Measurements from ENCODE around the gene HIKESHI.

HIKESHI gene

DNA sequence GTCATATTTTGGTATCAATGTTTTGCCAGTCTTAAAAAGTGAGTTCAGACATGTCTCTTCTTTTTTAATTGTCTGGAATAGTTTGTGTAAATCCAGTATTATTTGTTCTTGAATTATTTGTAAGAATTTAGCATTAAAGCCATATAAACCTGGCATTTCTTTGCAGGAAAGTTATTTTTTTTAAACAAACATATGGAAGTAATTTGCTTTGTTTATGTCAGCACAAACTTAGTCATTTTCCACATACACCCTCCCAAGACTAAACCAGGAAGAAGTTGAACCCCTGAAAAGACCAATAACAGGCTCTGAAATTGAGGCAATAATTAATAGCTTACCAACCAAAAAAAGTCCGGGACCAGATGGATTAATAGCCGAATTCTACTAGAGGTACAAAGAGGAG is 63.5 kb downstream of the HIKESHI start:
- H3K36me3 ChIP-seq (ENCODE audit: control insufficient read depth, insufficient read depth, low read length): no peaks in the 10 kb centered on the region
- H3K4me3 ChIP-seq (ENCODE audit: low read length): no peak overlapping the region
- no peaks in the 10 kb centered on the region for H3K9me3 ChIP-seq (ENCODE audit: control insufficient read depth, low read length)
- no peaks in the 10 kb centered on the region for H3K4me1 ChIP-seq (ENCODE audit: control insufficient read depth, insufficient read depth, low read length)
- H3K27me3 ChIP-seq (ENCODE audit: control insufficient read depth, insufficient read depth, low read length): no peaks in the 10 kb centered on the region
- no peak overlapping the region for H3K9ac ChIP-seq (ENCODE audit: low read length)

DNA sequence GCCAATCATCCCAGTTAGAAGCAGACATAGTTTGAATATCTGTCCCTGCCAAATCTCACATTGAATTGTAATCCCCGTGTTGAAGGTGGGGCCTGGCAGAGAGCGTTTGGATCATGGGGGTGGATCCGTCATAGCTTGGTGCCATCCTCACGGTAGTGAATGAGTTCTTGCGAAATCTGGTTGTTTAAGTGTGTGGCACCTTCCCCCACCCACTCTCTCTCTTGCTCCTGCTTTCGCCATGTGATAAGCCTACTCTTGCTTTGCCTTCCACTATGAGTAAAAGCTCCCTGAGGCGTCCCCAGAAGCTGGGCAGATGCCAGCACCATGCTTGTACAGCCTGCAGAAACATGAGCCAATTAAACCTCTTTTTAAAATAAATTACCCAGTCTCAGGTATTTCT is 67.6 kb downstream of the HIKESHI start:
- no peaks in the 10 kb centered on the region for H3K27me3 ChIP-seq (ENCODE audit: control insufficient read depth, insufficient read depth, low read length)
- no peak overlapping the region for H3K9ac ChIP-seq (ENCODE audit: low read length)
- peaks cover 4% of the 10 kb centered on the region for H3K4me1 ChIP-seq (ENCODE audit: control insufficient read depth, insufficient read depth, low read length)
- no peaks in the 10 kb centered on the region for H3K9me3 ChIP-seq (ENCODE audit: control insufficient read depth, low read length)
- H3K4me3 ChIP-seq (ENCODE audit: low read length): no peak overlapping the region
- no peaks in the 10 kb centered on the region for H3K36me3 ChIP-seq (ENCODE audit: control insufficient read depth, insufficient read depth, low read length)

DNA sequence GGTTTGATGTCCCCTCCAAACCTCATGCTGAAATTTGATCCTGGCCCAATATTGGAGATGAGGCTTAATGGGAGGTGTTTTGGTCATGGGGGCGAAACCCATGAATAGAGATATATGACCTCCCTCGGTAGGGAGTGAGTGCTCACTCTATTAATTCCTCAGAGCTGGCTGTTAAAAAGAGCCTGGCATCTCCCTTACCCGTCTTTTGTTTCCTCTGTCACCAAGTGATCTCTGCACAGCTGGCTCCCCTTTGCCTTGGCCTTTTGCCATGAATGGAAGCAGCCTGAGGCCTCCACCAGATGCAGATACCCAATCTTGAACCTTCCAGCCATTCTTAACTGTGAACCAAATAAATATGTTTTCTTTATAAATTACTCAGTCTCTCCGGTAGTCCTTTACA is 68.1 kb downstream of the HIKESHI start:
- Histone ChIP-seq H3K36me3 (ENCODE audit: control insufficient read depth, insufficient read depth, low read length) (no peaks in the 10 kb centered on the region), H3K4me3 (ENCODE audit: low read length) (no peak overlapping the region), H3K4me1 (ENCODE audit: control insufficient read depth, insufficient read depth, low read length) (peaks cover 4% of the 10 kb centered on the region), H3K9me3 (ENCODE audit: control insufficient read depth, low read length) (no peaks in the 10 kb centered on the region), H3K27me3 (ENCODE audit: control insufficient read depth, insufficient read depth, low read length) (no peaks in the 10 kb centered on the region), H3K9ac (ENCODE audit: low read length) (no peak overlapping the region)

DNA sequence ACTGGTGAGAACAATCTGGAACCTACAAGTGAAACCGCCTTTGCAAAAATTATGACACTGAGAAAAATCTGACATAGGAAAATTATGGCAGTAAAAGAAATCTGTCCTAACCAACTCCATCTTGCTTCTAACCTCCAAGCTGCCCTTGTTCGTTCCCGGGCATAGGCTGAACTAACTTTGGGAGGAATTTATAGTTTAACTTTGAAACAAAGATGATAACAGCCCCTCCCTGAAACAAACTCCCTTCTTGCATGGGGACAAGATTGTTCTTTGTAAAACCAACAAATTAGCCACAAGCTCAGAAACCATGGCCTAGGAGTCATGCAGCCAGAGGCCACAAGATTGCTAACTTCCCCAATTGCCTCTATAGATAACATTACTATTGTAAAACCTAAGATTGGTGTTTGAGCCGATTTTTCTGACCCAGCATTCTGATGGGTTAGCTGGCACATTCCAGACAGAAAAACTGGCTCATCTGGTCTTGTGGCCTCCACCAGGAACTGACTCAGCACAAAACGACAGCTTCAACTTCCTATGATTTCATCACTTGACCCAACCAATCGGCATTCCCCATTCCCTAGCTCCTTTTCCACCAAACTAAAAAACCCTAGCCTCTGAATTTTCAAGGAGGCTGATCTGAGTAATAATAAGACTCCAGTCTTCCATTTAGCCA is 69.0 kb downstream of the HIKESHI start:
- Histone ChIP-seq H3K27me3 (ENCODE audit: control insufficient read depth, insufficient read depth, low read length) (no peaks in the 10 kb centered on the region), H3K4me1 (ENCODE audit: control insufficient read depth, insufficient read depth, low read length) (peaks cover 4% of the 10 kb centered on the region), H3K4me3 (ENCODE audit: low read length) (no peak overlapping the region), H3K9ac (ENCODE audit: low read length) (no peak overlapping the region), H3K36me3 (ENCODE audit: control insufficient read depth, insufficient read depth, low read length) (no peaks in the 10 kb centered on the region), H3K9me3 (ENCODE audit: control insufficient read depth, low read length) (no peaks in the 10 kb centered on the region)

DNA sequence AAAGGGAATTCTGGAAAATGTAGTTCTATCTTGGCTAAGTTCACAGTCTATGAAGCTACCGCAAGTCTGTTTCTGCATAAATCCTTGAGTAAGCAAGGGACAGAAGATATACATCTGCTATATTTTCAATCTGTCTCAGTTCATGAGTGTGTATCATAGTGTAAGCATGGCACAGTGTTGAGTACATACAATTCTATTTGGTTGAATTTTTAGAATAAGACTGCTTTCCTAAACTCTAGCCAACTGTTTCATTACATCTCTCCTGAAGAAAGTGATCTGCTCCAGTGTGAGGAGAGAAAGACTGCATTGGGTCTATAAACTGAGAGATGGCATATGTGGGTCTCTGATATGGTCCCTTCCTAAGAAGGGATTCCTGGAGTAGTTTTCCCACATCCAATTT is 70.0 kb downstream of the HIKESHI start:
- no peaks in the 10 kb centered on the region for H3K27me3 ChIP-seq (ENCODE audit: control insufficient read depth, insufficient read depth, low read length)
- H3K9me3 ChIP-seq (ENCODE audit: control insufficient read depth, low read length): no peaks in the 10 kb centered on the region
- H3K36me3 ChIP-seq (ENCODE audit: control insufficient read depth, insufficient read depth, low read length): no peaks in the 10 kb centered on the region
- H3K4me3 ChIP-seq (ENCODE audit: low read length): no peak overlapping the region
- peaks cover 4% of the 10 kb centered on the region for H3K4me1 ChIP-seq (ENCODE audit: control insufficient read depth, insufficient read depth, low read length)
- no peak overlapping the region for H3K9ac ChIP-seq (ENCODE audit: low read length)

DNA sequence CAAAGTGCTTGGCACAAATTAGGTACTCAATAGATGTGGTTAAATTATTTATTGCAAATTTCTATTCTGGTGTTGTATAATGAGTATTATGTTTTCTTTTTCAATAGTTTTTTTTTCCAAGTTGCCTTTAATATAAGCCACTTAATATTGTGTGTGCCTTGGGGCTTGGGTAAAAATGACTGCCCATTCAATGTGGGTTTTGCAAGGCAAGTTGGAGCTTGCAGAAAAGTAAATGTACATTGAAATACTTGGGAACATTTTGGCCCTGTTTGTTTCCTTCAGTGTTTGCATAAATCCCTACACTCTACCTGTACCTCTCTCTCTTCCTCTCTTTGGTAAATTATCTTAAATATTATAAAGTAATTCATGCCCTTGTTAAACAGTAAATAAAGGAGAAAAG is 70.5 kb downstream of the HIKESHI start:
- no peak overlapping the region for H3K9ac ChIP-seq (ENCODE audit: low read length)
- H3K4me1 ChIP-seq (ENCODE audit: control insufficient read depth, insufficient read depth, low read length): peaks cover 4% of the 10 kb centered on the region
- no peaks in the 10 kb centered on the region for H3K9me3 ChIP-seq (ENCODE audit: control insufficient read depth, low read length)
- no peaks in the 10 kb centered on the region for H3K36me3 ChIP-seq (ENCODE audit: control insufficient read depth, insufficient read depth, low read length)
- H3K4me3 ChIP-seq (ENCODE audit: low read length): no peak overlapping the region
- H3K27me3 ChIP-seq (ENCODE audit: control insufficient read depth, insufficient read depth, low read length): no peaks in the 10 kb centered on the region

DNA sequence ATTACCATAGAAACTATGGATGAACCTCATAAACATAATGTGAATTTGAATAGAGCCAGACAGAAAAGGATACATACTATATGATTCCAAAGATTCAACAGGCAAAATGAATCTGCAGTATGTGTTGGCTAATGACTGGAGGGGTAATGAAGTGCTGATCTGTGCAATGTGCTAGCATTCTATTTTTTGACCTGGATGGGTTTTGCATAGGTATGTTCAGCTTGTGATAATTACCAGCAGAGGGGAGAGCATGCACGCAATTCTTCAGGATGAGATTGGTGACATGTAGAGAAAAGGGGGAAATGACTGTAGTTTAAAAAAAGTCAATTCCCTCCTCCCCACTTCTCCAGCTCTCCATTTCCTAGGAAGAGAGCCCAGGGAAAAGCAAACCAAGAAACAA is 72.0 kb downstream of the HIKESHI start:
- Histone ChIP-seq H3K4me3 (ENCODE audit: low read length) (no peak overlapping the region), H3K36me3 (ENCODE audit: control insufficient read depth, insufficient read depth, low read length) (no peaks in the 10 kb centered on the region), H3K9me3 (ENCODE audit: control insufficient read depth, low read length) (no peaks in the 10 kb centered on the region), H3K27me3 (ENCODE audit: control insufficient read depth, insufficient read depth, low read length) (no peaks in the 10 kb centered on the region), H3K9ac (ENCODE audit: low read length) (no peak overlapping the region), H3K4me1 (ENCODE audit: control insufficient read depth, insufficient read depth, low read length) (peaks cover 4% of the 10 kb centered on the region)

DNA sequence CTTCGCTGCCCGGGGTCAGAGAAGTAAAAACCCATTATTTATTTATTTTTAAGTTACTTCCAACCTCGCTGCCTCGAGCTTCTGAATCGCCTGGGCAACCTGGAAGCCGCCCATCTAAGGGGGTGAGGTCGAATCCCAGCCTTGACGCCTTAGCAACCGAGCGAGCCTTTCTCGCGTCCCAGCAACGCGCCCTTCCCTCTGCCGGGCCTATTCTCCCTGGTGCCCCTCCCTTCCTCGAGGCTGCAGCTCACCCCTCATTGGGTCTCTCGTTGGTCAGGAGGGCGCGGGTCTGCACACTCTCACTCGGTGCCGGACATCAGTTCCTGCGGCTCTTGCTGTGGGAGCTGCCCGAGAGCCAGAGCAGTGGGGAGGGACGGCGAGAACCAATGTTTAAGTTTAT is 72.5 kb downstream of the HIKESHI start, which contains the start of gene CCDC81:
Gene CCDC81 (plus strand): TSS at position 302 of the 400 bp plus-strand sequence. CDS start 277 bp downstream, outside the sequence.
- H3K9ac ChIP-seq (ENCODE audit: low read length): no peak within 1 kb of the TSS
- no peak within 1 kb of the TSS for H3K4me3 ChIP-seq (ENCODE audit: low read length)
- peaks cover 4% of the 10 kb centered on the region for H3K4me1 ChIP-seq (ENCODE audit: control insufficient read depth, insufficient read depth, low read length)
- no peaks in the 10 kb centered on the region for H3K9me3 ChIP-seq (ENCODE audit: control insufficient read depth, low read length)
- no peaks in the 10 kb centered on the region for H3K27me3 ChIP-seq (ENCODE audit: control insufficient read depth, insufficient read depth, low read length)
- H3K36me3 ChIP-seq (ENCODE audit: control insufficient read depth, insufficient read depth, low read length): no peaks in the 10 kb centered on the region

DNA sequence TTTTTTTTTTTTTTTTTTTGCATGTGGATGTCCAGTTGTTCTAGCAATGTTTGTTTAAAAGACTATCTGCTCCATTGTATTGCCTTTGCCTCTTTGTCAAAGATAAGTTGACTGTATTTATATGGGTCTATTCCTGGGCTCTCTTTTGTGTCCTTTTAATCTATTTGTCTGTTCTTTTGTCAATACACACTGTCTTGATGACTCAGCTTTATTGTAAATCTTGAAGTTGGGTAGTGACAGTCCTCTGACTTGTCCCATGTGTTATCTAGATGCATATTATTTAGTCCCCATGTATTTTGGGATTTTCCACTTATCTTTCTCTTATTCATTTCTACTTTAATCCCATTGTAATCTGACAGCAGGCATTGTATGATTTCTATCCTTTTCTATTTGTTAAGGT is 75.9 kb downstream of the HIKESHI start:
- Histone ChIP-seq H3K36me3 (ENCODE audit: control insufficient read depth, insufficient read depth, low read length) (no peaks in the 10 kb centered on the region), H3K9me3 (ENCODE audit: control insufficient read depth, low read length) (no peaks in the 10 kb centered on the region), H3K9ac (ENCODE audit: low read length) (no peak overlapping the region), H3K27me3 (ENCODE audit: control insufficient read depth, insufficient read depth, low read length) (no peaks in the 10 kb centered on the region), H3K4me3 (ENCODE audit: low read length) (no peak overlapping the region), H3K4me1 (ENCODE audit: control insufficient read depth, insufficient read depth, low read length) (peaks cover 4% of the 10 kb centered on the region)

DNA sequence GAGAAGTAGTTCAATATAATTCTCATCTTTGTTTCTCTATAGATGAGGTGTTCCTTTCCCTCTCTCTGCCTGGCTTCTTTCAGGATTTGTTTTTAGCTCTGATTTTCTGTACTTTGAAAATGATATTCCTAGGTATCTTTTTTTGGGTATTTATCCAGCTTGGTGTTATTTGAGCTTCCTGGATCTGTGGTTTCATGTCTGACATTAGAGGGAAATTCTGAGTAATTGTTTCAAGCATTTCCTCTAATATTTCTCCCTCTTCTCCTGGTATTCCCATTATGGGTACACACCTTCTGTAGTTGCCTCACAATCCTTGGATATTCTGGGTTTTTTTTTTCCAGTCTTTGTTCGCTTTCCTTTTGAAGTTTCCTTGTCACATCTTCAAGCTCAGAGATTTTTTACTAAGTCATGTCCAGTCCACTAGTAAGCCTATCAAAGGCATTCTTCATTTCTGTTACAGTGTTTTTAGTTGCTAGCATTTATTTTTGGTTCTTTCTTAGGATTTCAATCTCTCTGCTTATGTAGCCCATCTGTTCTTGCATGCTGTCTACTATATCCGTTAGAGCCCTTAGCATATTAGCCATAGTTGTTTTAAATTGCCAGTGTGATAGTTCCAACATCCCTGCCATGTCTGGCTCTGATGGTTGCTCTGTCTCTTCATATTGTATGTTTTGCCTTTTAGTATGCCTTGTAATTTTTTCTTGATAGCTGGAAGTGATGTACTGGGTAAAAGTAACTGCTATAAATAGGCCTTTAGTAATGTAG is 78.4 kb downstream of the HIKESHI start:
- Histone ChIP-seq H3K27me3 (ENCODE audit: control insufficient read depth, insufficient read depth, low read length) (no peaks in the 10 kb centered on the region), H3K36me3 (ENCODE audit: control insufficient read depth, insufficient read depth, low read length) (no peaks in the 10 kb centered on the region), H3K4me3 (ENCODE audit: low read length) (no peak overlapping the region), H3K9ac (ENCODE audit: low read length) (no peak overlapping the region), H3K4me1 (ENCODE audit: control insufficient read depth, insufficient read depth, low read length) (no peaks in the 10 kb centered on the region), H3K9me3 (ENCODE audit: control insufficient read depth, low read length) (no peaks in the 10 kb centered on the region)

DNA sequence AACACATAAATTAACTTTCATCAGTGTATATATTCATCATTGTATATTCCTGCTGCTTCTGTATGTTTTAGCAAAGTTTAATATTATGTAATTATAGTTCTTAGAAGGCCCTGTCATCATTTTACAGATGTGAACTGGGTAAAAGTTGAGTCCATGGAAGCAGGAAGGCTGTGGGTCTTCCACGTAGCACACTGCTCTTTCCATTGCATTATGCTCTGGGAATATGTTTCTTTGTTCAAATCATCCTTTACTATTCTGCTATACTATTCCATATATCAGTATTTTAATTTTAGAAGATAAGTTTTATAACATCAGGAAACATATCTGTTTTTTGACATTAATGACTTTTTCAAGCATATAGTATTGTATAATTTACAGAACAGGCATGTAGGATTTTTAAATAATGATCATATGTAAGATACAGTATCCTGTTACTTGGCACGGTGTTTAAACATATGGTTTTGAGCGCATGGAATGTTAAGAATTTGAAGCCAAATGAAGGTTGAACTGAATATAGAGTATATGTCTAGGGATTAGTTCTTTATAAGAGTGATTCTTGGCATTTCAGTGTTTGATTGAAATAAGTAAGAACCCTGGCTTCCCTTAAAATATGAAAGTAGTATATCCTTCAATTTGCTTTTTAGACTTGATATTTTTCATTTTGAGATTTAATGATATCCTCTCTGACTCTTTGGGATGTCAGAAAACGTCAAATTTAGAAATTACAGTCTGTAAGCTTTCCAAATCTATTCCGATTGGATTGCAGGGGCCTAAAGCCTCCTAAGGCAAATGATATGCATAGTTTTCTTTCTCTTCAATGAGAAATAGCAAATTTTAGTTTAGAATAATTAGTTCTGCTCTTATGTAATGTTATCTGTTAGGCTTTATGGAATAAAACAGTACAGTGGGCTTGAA is 81.3 kb downstream of the HIKESHI start:
- H3K27me3 ChIP-seq (ENCODE audit: control insufficient read depth, insufficient read depth, low read length): no peaks in the 10 kb centered on the region
- no peaks in the 10 kb centered on the region for H3K4me1 ChIP-seq (ENCODE audit: control insufficient read depth, insufficient read depth, low read length)

DNA sequence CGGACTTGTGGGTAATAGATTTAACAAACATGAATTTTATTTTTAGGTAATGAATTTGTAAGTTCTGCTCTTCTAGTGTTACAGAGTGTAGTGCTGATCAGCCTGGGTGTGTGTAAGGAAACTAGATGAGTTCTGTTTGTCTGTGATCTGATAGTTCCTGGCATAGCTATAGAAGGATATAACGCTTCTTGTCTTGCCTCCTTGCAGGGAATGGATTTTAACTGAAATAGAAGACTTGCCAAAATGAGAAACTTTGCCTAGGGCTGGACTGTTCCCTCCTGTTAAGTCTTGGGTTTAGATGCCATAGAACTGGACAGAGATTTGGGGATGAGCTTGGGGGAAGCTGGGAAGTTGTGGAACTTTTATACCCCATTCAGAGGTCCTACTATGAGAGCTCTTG is 84.2 kb downstream of the HIKESHI start:
- no peaks in the 10 kb centered on the region for H3K4me1 ChIP-seq (ENCODE audit: control insufficient read depth, insufficient read depth, low read length)
- H3K9me3 ChIP-seq (ENCODE audit: control insufficient read depth, low read length): no peaks in the 10 kb centered on the region
- H3K27me3 ChIP-seq (ENCODE audit: control insufficient read depth, insufficient read depth, low read length): no peaks in the 10 kb centered on the region
- H3K36me3 ChIP-seq (ENCODE audit: control insufficient read depth, insufficient read depth, low read length): no peaks in the 10 kb centered on the region
- no peak overlapping the region for H3K9ac ChIP-seq (ENCODE audit: low read length)
- no peak overlapping the region for H3K4me3 ChIP-seq (ENCODE audit: low read length)

More for the DNA sequence above, 81.3 kb downstream of the HIKESHI start:
- H3K9me3 ChIP-seq (ENCODE audit: control insufficient read depth, low read length): no peaks in the 10 kb centered on the region
- H3K4me3 ChIP-seq (ENCODE audit: low read length): no peak overlapping the region
- H3K9ac ChIP-seq (ENCODE audit: low read length): no peak overlapping the region
- no peaks in the 10 kb centered on the region for H3K36me3 ChIP-seq (ENCODE audit: control insufficient read depth, insufficient read depth, low read length)
